HG03139 (cell line): ENCODE data around the gene PRDM16.

Source experiments
- ATAC-seq: cut with Tn5 transposase; IDR thresholded peaks from one replicate; pipeline ENCODE4 v1.9.1; 2021; ENCODE audit not compliant: unreplicated experiment

PRDM16 gene

GRCh38 chr1:3250624-3251023 lies 181.6 kb downstream of the PRDM16 start:
- no peak for ATAC-seq

GRCh38 chr1:3251099-3251806 lies 182.2 kb downstream of the PRDM16 start:
- no peak for ATAC-seq

- no peak for ATAC-seq
Measured at GRCh38 chr1:3251807-3252428, 182.9 kb downstream of the PRDM16 start.

- ATAC-seq = no peak
Measured at GRCh38 chr1:3255680-3256079, 186.7 kb downstream of the PRDM16 start.

GRCh38 chr1:3257788-3258187 lies 188.8 kb downstream of the PRDM16 start:
- ATAC-seq = no peak

- ATAC-seq = no peak
Measured at GRCh38 chr1:3258386-3259003, 189.5 kb downstream of the PRDM16 start.

GRCh38 chr1:3259020-3259419 lies 190.0 kb downstream of the PRDM16 start:
- no peak for ATAC-seq

- ATAC-seq = no peak
Measured at GRCh38 chr1:3261007-3261968, 192.3 kb downstream of the PRDM16 start.

GRCh38 chr1:3261969-3262579 lies 193.1 kb downstream of the PRDM16 start:
- ATAC-seq = no peak

GRCh38 chr1:3262681-3263286 lies 193.8 kb downstream of the PRDM16 start:
- no peak for ATAC-seq

- ATAC-seq = no peak
Measured at GRCh38 chr1:3263790-3264189, 194.8 kb downstream of the PRDM16 start.

GRCh38 chr1:3264456-3264855 lies 195.5 kb downstream of the PRDM16 start:
- ATAC-seq = no peak

GRCh38 chr1:3265835-3266805 lies 197.1 kb downstream of the PRDM16 start:
- no peak for ATAC-seq

GRCh38 chr1:3266870-3267549 lies 198.0 kb downstream of the PRDM16 start:
- no peak for ATAC-seq

- no peak for ATAC-seq
Measured at GRCh38 chr1:3267550-3268270, 198.7 kb downstream of the PRDM16 start.

GRCh38 chr1:3268281-3268680 lies 199.3 kb downstream of the PRDM16 start:
- ATAC-seq = no peak

GRCh38 chr1:3270403-3271245 lies 201.6 kb downstream of the PRDM16 start:
- no peak for ATAC-seq
